ENCODE measurements around the gene RTKN. TPM values are rescaled to one million over a fixed set of nuclear protein-coding genes. Genes with fewer than 3 reads are reported as not detected.

The RTKN gene
- total RNA-seq, 1 donor from 2014 or later, result 18.0 TPM

DNA sequence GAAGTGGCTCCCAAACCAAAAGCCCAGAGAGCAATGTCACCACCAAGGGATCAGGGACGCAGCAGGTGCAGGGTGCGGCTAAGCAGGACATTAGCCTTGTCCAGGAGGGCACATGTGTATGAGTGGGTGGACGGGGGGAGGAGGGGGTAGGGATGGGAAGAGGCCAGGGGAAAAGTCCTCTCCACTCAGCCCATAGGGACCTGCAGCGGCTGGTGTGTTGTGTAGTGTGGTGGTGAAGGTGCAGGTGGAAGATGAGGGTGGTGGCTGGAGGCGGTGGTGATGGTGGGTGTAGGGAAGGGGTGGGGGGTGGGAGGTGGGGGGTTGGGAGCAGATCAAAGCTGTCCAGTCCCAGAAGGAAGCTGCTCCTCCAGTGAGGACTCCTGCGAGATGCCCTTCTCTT is 24.0 kb downstream of the RTKN start:
- DNase-seq (ENCODE audit: low read depth in 2 of 2), result no peak

GRCh38 chr2:74417197-74417596 is 24.5 kb downstream of the RTKN start:
- no peak for DNase-seq (ENCODE audit: low read depth in 2 of 2)

DNA sequence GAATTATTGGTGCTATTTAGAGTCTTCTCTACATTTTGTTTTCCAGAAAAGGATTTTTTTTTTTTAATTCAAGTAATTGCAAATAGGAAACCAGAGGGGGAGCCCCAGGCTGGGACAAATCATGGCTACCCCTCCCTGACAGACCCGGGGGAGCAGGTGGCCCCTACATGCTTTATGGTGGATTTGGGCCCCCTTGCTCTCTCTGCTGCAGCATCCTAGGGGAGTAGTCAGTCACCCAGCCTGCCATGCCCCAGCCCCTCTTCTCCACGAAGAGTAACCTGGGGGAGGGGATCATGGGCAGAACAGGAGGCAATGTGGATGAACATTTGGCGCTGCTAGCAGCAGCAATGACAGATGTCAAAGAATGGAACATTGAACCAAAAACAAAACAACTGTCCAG is 25.0 kb downstream of the RTKN start:
- DNase-seq (ENCODE audit: low read depth in 2 of 2), result no peak

DNA sequence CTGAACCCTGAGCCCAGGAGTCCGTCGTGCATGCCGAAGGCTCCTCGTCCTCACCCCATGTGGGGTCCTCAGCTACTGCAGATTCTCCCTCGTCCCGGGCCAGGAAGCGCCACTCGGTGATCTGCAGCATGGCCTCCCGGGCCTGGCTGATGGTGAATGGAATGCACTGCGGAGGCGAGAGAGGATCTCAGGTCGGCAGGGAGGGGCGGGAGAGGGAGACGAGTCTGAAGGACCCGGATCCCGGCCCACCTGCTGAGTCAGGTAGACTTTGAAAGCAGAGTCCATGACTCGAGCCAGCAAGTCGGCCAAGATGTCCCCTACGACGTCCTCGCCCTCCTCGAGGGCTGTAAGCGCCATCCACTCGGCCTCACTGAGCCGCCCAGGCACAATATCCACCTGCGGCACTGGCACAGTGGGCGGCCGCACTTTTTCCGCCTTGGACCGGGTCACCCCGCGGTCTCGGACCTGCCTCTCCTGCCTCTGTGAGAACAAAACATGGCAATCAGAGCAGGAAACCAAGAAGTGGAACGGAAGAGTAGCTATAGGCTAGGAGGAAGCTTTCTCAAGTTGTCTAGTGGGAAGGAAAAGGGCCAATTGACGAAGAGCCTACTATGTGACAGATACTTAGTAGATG is 25.9 kb downstream of the RTKN start:
- DNase-seq (ENCODE audit: low read depth in 2 of 2), result no peak

DNA sequence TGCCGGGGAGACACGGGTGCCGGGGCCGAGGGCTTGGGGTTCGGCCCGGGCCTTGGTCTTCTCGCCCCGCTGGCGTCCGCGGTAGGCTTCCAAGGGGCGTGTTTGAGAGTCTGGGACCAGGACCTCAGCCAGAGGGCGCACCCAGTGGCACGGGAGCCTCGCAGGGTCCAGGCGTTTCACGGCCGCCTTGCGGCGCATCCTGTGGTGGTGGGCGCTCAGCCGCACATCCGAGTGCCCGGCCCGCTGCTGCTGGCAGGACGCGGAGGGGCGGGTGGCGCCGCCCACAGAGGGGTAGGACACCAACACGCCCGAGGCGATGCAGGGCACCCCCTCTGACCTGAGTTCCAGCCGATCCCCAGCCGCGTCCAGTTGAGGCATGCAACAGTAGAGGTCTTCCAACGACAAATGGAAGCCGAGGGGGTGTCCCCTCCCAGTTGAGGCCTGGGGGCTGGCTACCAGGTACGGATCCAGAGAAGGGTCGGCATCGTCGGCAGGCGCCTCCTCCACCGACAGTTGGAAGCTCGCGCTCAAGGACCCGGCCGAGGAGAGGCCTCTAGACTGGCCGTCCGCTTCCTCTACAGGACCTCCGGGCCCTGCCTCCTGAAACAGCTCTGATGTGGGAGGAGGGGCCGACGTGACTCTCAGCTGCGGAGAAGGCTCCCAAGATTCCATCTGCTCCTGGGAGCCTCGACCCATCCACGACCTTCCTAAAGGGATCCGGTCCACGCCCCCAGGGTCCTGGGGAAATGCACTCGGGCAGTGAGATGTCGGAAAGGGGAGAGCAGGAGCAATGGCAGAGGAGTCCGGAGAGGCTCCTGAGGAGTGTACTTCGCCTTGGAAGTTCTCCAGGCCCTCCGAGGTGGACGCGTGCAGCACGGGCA is 26.6 kb downstream of the RTKN start:
- no peak for DNase-seq (ENCODE audit: low read depth in 2 of 2)

GRCh38 chr2:74414441-74414840 is 27.3 kb downstream of the RTKN start:
- DNase-seq (ENCODE audit: low read depth in 2 of 2), result no peak

- DNase-seq (ENCODE audit: low read depth in 2 of 2), result no peak
Observed at GRCh38 chr2:74413001-74413698, 28.6 kb downstream of the RTKN start.

- DNase-seq (ENCODE audit: low read depth in 2 of 2), result no peak
Observed at GRCh38 chr2:74407682-74408081, 34.1 kb downstream of the RTKN start.

GRCh38 chr2:74406035-74406434 is 35.7 kb downstream of the RTKN start:
- peak in 1 of 2 donors; percentile 23 for DNase-seq (ENCODE audit: low read depth in 2 of 2)

DNA sequence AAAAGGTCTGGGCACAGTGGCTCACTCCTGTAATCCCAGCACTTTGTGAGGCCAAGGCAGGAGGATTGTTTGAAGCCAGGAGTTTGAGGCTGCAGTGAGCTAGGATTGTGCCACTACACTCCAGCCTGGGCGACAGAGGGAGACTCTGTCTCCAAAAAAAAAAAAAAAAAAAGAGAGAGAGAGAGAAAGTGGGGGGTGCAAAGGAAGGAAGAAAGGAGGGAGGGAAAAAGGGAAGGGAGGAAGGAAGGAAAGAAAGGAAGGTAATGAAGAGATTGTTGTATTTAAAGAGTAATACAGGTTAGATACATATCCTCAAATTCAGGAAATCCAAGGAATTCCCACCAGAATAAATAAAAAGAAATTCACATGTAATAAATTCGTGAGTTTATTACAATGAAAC is 39.8 kb downstream of the RTKN start:
- DNase-seq (ENCODE audit: low read depth in 2 of 2), result no peak

GRCh38 chr2:74399785-74400184 is 42.0 kb downstream of the RTKN start:
- DNase-seq (ENCODE audit: low read depth in 2 of 2), result peak in 1 of 2 donors; percentile 40

- no peak for DNase-seq (ENCODE audit: low read depth in 2 of 2)
Observed at GRCh38 chr2:74396149-74396548, 45.6 kb downstream of the RTKN start.

DNA sequence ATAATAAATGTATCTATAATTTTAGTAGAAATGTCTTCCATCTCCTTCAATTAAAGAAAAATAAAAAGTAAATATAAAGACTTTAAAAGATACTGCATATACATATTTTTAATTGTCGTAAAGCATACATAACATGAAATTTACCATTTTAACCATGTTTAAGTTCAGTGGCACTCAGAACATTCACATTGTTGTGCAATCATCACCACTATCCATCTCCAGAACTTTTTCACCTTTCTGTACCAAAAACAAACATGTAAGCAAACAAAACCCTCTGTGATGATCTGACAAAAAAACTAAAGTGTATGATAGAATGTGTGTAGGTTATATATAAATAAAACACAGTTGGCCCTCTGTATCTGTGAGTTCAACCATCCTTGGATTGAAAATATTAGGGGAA is 48.2 kb downstream of the RTKN start:
- DNase-seq (ENCODE audit: low read depth in 2 of 2), result no peak

DNA sequence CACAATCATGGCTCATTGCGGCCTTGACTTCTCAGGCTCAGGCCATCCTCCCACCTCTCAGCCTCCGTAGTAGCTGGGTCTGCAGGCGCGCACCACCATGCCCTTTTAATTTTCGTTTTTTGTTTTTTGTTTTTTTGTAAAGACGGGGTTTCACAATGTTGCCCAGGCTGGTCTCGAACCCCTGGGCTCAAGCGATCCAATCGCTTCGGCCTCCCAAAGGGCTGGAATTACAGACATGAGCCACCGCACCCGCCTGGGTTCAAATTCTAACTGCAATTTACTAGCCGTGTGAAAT is 49.3 kb downstream of the RTKN start:
- DNase-seq (ENCODE audit: low read depth in 2 of 2), result no peak

DNA sequence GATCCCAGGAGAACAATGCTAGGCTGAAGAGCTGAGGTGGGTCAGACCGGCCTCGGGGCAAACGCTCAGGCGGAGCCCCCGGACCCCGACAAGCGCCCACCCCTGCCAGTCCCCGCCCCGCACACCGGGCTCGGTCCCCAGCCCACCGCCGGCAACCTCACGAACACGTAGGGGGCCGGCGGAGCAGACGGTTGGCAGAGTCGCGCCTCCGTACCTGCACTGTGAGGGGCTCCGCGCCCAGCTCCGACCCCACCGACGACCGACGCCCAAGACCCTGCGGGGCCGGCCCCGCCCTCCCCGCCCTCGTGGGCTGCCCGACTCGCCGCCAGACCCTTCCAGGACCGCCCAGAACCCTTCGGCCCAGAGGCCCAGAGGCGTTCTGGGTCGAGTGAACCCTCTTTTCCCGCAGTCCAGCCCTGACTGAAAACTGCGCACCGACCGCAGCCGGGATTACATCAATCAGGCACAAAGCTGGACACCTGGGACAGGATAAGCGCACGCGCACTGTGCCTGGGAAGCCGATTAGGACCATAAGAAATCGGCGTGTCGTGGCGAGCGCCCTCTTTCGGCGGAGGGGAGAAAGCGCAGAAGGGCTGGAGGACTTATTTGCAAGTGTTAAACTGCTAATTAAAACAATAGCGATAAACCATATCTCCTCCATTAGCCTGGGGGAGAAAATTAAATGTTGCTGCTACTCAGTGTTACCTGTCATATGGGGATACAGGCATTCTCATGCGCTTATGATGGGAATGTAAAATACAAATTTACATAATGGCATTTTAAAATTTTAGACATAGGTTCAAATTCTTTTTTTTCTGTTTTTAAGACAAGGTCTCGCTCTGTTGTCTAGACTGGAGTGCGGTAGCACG is 49.9 kb downstream of the RTKN start:
- peak; percentile 84 to 93 for DNase-seq (ENCODE audit: low read depth in 2 of 2)

GRCh38 chr2:74391209-74391579 is 50.5 kb downstream of the RTKN start:
- DNase-seq (ENCODE audit: low read depth in 2 of 2), result no peak

- no peak for DNase-seq (ENCODE audit: low read depth in 2 of 2)
Observed at GRCh38 chr2:74390606-74391005, 51.1 kb downstream of the RTKN start.

DNA sequence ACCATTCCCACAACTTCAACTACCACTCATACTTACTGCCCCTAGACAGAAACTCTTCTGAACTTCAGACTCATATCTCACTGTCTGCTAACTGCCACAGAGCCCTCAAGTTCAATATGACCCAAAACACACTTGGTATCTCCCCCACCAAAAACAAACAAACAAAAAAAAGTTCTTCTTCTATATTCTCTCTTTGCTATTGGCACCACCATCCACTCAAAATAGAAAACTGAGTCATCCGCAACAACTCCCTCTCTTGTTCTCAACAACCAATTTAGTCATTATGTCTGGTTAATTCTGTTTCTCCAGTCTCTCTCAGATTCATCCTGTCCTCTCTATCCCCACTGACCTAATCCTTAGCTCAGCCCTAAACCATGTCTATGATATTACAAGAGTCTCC is 54.4 kb downstream of the RTKN start:
- no peak for DNase-seq (ENCODE audit: low read depth in 2 of 2)

DNA sequence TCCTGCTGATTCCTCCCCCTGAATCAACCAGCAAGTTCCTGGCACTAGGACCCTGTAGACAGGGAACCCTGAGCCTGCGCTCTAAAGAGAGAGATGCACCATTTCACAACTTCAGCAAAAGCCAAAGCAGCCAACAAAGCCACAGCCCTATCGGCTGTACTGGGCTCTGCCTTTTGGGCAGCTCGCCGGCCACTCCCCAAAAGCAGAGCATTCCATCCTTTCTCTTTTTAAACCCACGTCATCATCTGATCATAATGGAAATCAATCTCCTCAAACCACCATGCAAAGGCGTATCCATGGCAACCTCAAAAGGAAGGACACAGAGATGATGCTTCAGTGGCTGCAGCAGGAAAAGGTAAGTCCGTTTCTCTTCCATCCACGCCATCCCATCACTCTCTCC is 56.3 kb downstream of the RTKN start:
- no peak for DNase-seq (ENCODE audit: low read depth in 2 of 2)

DNA sequence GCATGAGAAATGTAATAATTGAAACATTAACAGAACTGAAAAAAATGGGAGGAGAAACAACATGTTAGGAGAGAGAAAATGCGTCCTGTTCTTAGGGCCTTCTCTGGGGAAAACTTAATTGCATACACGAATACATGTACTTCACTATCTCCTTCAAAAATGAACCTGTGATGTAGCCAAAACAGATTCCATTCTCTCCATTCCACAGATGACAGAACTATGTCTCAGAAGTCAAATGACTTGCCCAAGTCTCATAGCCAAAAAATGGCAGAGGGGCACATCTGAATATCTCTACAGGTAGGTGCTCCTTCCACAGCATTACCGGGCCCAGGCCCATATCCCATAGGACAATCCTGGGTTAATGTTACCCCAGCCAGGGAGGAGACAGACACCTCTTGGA is 57.7 kb downstream of the RTKN start:
- no peak for DNase-seq (ENCODE audit: low read depth in 2 of 2)

DNA sequence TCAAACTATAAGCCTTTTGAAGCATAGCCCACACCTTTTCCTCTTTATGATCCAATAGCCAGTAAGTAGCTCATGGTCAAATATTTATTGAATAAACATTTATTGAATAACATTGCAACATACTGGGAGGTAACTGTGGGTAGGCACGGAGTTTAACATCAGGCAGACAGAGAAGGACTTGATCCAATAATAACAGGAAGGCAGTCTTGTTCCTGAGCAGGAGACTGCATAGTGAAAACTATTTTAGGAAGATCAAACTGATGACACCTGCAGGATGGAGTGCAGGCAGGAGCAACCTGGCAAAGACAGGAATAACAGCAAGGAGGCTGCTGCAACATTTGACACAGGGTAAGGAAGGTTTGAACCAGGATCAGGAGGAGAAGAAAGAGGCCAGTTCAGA is 58.5 kb downstream of the RTKN start:
- peak; percentile 86 to 90 for DNase-seq (ENCODE audit: low read depth in 2 of 2)

- DNase-seq (ENCODE audit: low read depth in 2 of 2), result no peak
Observed at GRCh38 chr2:74381751-74382150, 60.0 kb downstream of the RTKN start.

Measured in dermis microvascular lymphatic vessel endothelial cell (primary cell).